DND-41 (cell line): ENCODE data around the gene CENPK.

Source experiments
- EZH2 ChIP-seq: IDR thresholded peaks from 3 replicates; pipeline ENCODE4 v1.6.1; 2012; ENCODE audit warnings: borderline replicate concordance, low read depth, mild to moderate bottlenecking, moderate library complexity, low read length, inconsistent platforms; ENCODE audit not compliant: severe bottlenecking
- TF ChIP-seq, protein P1 (sequence below): IDR thresholded peaks from 2 replicates; pipeline ENCODE4 v1.5.1; 2012; ENCODE audit warnings: borderline replicate concordance, low read length, moderate library complexity, mild to moderate bottlenecking; ENCODE audit not compliant: poor library complexity, severe bottlenecking; ENCODE audit errors: extremely low read depth

DNA sequence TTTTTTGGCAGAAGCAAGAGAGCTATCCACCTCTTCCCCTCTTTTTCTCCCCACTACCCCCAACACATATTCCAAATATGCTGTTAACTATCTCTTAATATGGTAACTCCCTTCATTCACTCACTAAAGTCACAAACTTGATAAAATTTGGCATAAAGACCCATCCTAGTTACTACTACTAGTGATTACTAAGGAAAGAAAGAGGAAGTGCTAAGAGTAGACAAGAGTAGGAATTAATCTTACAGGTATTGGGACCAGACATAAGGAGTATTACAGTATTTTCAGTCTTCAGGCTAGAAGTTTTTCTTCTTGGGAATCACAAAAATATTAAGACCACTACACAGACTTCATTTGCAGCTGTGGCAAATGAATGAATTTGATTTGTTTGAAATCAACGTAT is 83.4 kb downstream of the CENPK start:
- TF ChIP-seq, protein P1, sequence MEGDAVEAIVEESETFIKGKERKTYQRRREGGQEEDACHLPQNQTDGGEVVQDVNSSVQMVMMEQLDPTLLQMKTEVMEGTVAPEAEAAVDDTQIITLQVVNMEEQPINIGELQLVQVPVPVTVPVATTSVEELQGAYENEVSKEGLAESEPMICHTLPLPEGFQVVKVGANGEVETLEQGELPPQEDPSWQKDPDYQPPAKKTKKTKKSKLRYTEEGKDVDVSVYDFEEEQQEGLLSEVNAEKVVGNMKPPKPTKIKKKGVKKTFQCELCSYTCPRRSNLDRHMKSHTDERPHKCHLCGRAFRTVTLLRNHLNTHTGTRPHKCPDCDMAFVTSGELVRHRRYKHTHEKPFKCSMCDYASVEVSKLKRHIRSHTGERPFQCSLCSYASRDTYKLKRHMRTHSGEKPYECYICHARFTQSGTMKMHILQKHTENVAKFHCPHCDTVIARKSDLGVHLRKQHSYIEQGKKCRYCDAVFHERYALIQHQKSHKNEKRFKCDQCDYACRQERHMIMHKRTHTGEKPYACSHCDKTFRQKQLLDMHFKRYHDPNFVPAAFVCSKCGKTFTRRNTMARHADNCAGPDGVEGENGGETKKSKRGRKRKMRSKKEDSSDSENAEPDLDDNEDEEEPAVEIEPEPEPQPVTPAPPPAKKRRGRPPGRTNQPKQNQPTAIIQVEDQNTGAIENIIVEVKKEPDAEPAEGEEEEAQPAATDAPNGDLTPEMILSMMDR: no peak
- no peak for TF ChIP-seq EZH2
